ENCODE data around the gene BHLHE23.

Gene BHLHE23

DNA sequence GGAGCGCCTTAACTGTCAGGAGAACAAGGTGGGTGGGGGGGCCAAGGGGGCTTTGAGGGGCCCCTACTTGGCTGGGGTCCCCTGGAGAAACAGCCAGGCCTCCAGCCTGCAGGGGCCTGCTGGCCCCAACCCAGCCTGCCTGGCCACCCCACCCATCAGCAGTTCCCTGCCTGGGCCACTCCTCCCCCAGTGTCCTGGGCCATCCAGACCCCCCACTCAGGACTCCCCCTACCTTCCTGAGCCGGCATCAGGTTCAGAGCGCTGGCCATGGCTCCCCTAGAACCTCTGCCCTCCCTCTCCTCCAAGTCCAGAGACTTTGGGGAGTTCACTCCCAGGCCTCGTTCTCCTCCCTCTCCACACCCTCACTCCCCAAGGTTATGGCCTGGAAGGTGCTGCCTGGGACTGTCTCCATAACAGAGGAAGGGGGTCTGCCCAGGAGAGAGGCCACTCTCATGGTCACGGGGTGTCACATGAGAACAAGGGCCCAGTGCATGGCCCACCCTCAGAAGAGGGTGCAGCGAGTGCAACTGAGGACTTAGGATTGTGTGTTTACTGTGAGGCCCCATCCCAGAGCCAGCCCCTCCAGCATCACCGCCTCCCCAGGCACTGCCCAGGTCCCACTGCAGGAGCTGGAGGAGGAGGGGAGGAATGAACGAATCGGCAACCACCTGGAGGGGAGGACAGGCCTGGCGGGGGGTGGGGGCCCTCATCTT is 48.2 kb downstream of the BHLHE23 start:
- DNase-seq: no peak

DNA sequence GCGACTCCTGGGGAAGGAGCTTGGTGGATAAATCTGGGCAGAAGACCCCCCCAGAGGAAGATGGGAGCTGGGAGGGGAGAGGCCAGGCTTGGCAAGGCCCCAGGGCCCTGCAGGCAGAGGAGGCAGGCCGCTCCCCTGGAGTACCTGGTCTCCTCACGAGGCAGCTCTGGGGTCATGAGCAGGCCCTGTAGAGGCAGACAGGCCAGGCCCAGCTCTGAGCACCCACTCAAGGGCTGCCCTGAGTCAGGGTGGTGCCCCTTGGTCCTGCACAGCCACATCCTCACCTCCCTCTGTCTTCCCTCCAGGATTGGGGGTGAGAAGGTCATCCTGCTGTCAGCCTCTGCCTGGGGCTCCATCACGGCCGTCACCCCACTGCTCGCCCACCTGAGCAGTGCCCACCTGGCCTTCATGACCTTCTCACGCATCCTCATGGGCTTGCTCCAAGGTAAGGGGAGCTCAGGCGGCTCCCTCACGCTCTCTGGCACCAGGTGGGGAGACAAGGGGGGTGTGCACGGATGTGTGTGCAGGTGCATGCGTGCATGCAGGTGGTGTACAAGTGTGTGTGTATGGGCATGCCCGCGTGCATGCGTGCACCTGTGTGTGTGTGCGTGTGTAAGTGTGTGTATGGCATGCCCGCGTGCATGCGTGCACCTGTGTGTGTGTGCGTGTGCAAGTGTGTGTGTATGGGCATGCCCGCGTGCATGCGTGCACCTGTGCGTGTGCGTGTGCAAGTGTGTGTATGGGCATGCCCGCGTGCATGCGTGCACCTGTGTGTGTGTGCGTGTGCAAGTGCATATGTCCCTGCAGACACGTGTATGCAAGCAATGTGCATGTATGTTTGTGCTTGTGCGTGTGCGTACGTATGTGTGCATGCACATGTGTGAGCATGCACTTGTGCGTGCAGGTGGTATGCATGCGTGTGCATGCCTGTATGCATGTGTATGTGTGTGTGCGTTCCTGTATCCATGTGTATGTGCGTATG is 49.3 kb downstream of the BHLHE23 start:
- DNase-seq: no peak

DNA sequence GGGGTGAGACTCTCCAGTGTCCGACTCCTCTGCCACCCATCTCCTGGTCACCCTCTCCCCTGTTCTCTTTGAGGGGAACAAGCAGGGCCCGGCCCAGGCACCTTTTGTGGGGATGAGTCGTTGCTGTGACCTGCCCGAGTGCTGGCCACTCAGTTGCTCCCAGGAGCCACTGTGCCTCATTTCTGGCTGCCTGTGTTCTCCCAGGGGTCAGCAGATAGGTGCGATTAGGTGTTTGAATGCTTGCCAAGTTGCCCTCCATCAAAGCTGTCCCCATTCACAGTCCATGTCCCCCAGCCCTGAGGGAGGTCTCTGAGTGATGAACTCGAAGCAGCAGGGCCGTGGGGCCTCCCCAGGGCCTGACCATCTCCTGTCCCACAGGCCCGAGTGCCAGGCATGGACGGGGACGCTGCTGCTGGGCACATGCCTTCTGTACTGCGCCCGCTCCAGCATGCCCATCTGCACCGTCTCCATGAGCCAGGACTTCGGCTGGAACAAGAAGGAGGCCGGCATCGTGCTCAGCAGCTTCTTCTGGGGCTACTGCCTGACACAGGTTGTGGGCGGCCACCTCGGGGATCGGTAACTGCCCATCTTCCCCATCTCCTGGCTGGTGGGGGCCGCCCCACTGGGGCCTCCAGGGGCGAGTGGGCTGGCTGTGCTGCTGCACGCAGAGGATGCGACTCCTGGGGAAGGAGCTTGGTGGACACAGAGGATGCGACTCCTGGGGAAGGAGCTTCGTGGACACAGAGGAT is 50.2 kb downstream of the BHLHE23 start:
- no peak for DNase-seq

Measured in RPMI8226 (cell line).